NCI-H1417 (cell line): ENCODE results near the gene CHSY3.

ENCODE experiments used
- DNase-seq, 3 experiments: peaks; one replicate each; lab custom pipeline; 2025; lab: John Stamatoyannopoulos, UW

CHSY3 gene

GRCh38 chr5:129945774-129946270 is 41.6 kb downstream of the CHSY3 start:
- DNase-seq, result no peak

GRCh38 chr5:129951039-129951438 is 46.8 kb downstream of the CHSY3 start:
- no peak for DNase-seq

- peak in 1 of 3 experiments; percentile 11 for DNase-seq
Observed at GRCh38 chr5:129958581-129958980, 54.3 kb downstream of the CHSY3 start.

- no peak for DNase-seq
Observed at GRCh38 chr5:129960831-129961230, 56.6 kb downstream of the CHSY3 start.

- no peak for DNase-seq
Observed at GRCh38 chr5:129962506-129962905, 58.2 kb downstream of the CHSY3 start.

- no peak for DNase-seq
Observed at GRCh38 chr5:129963359-129963758, 59.1 kb downstream of the CHSY3 start.

- no peak for DNase-seq
Observed at GRCh38 chr5:129966071-129966470, 61.8 kb downstream of the CHSY3 start.

GRCh38 chr5:129971714-129972113 is 67.4 kb downstream of the CHSY3 start:
- no peak for DNase-seq

- DNase-seq, result no peak
Observed at GRCh38 chr5:129972465-129973141, 68.3 kb downstream of the CHSY3 start.

- DNase-seq, result no peak
Observed at GRCh38 chr5:129973716-129974426, 69.6 kb downstream of the CHSY3 start.

GRCh38 chr5:129977810-129978209 is 73.5 kb downstream of the CHSY3 start:
- no peak for DNase-seq

GRCh38 chr5:129978270-129978669 is 74.0 kb downstream of the CHSY3 start:
- DNase-seq, result no peak

- no peak for DNase-seq
Observed at GRCh38 chr5:129988453-129988852, 84.2 kb downstream of the CHSY3 start.

- no peak for DNase-seq
Observed at GRCh38 chr5:129991780-129992179, 87.5 kb downstream of the CHSY3 start.

- DNase-seq, result no peak
Observed at GRCh38 chr5:129996896-129997295, 92.6 kb downstream of the CHSY3 start.

- DNase-seq, result no peak
Observed at GRCh38 chr5:130000460-130000859, 96.2 kb downstream of the CHSY3 start.

GRCh38 chr5:130002183-130002582 is 97.9 kb downstream of the CHSY3 start:
- DNase-seq, result no peak

GRCh38 chr5:130002876-130003275 is 98.6 kb downstream of the CHSY3 start:
- no peak for DNase-seq

- no peak for DNase-seq
Observed at GRCh38 chr5:130011986-130012385, 107.7 kb downstream of the CHSY3 start.

- DNase-seq, result peak in 1 of 3 experiments; percentile 20
Observed at GRCh38 chr5:130017173-130017572, 112.9 kb downstream of the CHSY3 start.

GRCh38 chr5:130018641-130019040 is 114.4 kb downstream of the CHSY3 start:
- no peak for DNase-seq

GRCh38 chr5:130021000-130021399 is 116.7 kb downstream of the CHSY3 start:
- no peak for DNase-seq

- DNase-seq, result no peak
Observed at GRCh38 chr5:130021876-130022275, 117.6 kb downstream of the CHSY3 start.
